ENCODE measurements around the gene RPL10. TPM values are rescaled to one million over a fixed set of nuclear protein-coding genes. Genes with fewer than 3 reads are reported as not detected.

The RPL10 gene
- total and polyA plus RNA-seq, 2 of the 13 experiments (the other 11 are each of a cell fraction or from before 2014, with no cell fraction given): 2,381 to 4,713 TPM

DNA sequence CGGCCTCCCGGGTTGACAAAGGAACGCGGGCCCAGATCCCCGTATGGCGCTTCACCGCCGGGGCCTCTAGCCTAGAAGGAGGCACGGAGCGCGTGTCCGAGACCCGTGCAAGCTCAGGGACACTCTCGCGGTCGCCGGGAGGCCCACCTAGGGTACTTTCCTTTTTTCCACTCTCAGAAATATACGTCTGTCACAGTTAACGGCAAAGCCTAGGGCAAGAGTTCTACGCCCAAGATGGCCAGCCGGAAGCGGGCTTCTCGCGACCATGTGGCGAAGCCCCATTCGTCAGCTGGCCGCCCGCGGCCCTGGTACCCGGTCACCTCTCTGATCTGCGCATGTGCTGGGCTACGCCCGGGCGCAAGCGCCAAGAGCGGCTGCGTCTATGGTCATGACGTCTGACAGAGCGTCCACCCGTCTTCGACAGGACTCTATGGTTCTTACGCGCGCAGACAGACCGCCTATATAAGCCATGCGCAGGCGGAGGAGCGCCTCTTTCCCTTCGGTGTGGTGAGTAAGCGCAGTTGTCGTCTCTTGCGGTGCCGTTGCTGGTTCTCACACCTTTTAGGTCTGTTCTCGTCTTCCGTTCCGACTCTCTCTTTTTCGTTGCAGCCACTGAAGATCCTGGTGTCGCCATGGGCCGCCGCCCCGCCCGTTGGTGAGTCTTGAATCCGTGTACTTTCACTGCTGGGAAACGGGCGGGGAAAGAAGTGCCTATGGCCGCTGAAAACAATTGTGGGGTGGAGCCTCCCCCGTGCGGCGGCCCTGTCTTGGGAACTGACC is at the start of gene RPL10 (continued):
- TF ChIP-seq NFE2L1 (CRISPR knock-in tag; IDR thresholded peaks at IDR 0.05; ENCODE audit: borderline replicate concordance) (no peak), TFDP1 (CRISPR knock-in tag; IDR thresholded peaks at IDR 0.05; ENCODE audit: borderline replicate concordance) (peak; percentile 55; the same call in 1 of the 2 replicates), PCBP1 (IDR thresholded peaks at IDR 0.05; ENCODE audit: borderline replicate concordance, low read depth, low read length) (no peak), ZNF143 (CRISPR knock-in tag; IDR thresholded peaks at IDR 0.05) (no peak), FOXA1 (IDR thresholded peaks at IDR 0.05) (no peak), FOXA1 (CRISPR knock-in tag; IDR thresholded peaks at IDR 0.05) (no peak), ZNF557 (CRISPR knock-in tag; IDR thresholded peaks at IDR 0.05) (0 out of 2 replicates have a peak, but pooled peaks have one; percentile 43), SNRNP70 (IDR thresholded peaks at IDR 0.05; ENCODE audit: low read depth, low read length) (no peak), KLF13 (CRISPR knock-in tag; IDR thresholded peaks at IDR 0.05) (no peak), SMYD3 (CRISPR knock-in tag; IDR thresholded peaks at IDR 0.05) (peak; percentile 50; the same call in 1 of the 2 replicates), CBFB (CRISPR knock-in tag; IDR thresholded peaks at IDR 0.05) (no peak), ZFP37 (CRISPR knock-in tag; IDR thresholded peaks at IDR 0.05; ENCODE audit: borderline replicate concordance) (peak; percentile 69; the same call in 1 of the 2 replicates), KLF6 (CRISPR knock-in tag; IDR thresholded peaks at IDR 0.05) (peak; percentile 74), ZKSCAN5 (CRISPR knock-in tag; IDR thresholded peaks at IDR 0.05) (no peak), ZNF510 (CRISPR knock-in tag; IDR thresholded peaks at IDR 0.05; ENCODE audit: low read depth) (no peak), CAMTA2 (CRISPR knock-in tag; IDR thresholded peaks at IDR 0.05; ENCODE audit: borderline replicate concordance) (no peak), TP53 (CRISPR knock-in tag; conservative IDR thresholded peaks at IDR 0.05) (no peak), ZFYVE20 (CRISPR knock-in tag; IDR thresholded peaks at IDR 0.05; ENCODE audit: borderline replicate concordance, low read depth) (no peak), BORCS8-MEF2B (CRISPR knock-in tag; IDR thresholded peaks at IDR 0.05) (0 out of 2 replicates have a peak, but pooled peaks have one; percentile 50), SRSF1 (optimal IDR thresholded peaks at IDR 0.05; ENCODE audit: low read depth, low read length) (no peak), CC2D1A (CRISPR knock-in tag; IDR thresholded peaks at IDR 0.05) (no peak), NFYC (CRISPR knock-in tag; IDR thresholded peaks at IDR 0.05) (peak; percentile 73), ZNF317 (CRISPR knock-in tag; IDR thresholded peaks at IDR 0.05) (peak; percentile 67; the same call in 1 of the 2 replicates), JUNB (CRISPR knock-in tag; IDR thresholded peaks at IDR 0.05; ENCODE audit: borderline replicate concordance) (no peak), EED (CRISPR knock-in tag; IDR thresholded peaks at IDR 0.05) (no peak), ZNF549 (CRISPR knock-in tag; IDR thresholded peaks at IDR 0.05) (no peak), FUBP1 (CRISPR knock-in tag; IDR thresholded peaks at IDR 0.05; ENCODE audit: borderline replicate concordance) (no peak)
- TF ChIP-seq, protein P1, sequence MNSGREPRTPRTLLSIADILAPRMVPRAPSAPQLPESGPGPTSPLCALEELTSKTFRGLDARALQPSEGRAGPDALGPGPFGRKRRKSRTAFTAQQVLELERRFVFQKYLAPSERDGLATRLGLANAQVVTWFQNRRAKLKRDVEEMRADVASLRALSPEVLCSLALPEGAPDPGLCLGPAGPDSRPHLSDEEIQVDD (CRISPR knock-in tag; IDR thresholded peaks at IDR 0.05; ENCODE audit: borderline replicate concordance): 0 out of 2 replicates have a peak, but pooled peaks have one; percentile 13
- TF ChIP-seq, protein P2, sequence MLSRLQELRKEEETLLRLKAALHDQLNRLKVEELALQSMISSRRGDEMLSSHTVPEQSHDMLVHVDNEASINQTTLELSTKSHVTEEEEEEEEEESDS (CRISPR knock-in tag; IDR thresholded peaks at IDR 0.05; ENCODE audit: borderline replicate concordance): 0 out of 2 replicates have a peak, but pooled peaks have one; percentile 57

All from HepG2 (cell line).